DOHH2 (cell line): Measurements from ENCODE around the gene STN1.

Experiments
- H3F3A ChIP-seq: fragments of 200-600 bp; sonication (generic), shearing (Covaris generic); 2 replicates; pipeline ENCODE4 v1.6.0; 2016; ENCODE audit warnings: antibody characterized with exemption, mild to moderate bottlenecking; ENCODE audit not compliant: control insufficient read depth, insufficient read depth
- H3K27ac ChIP-seq: fragments of 200-600 bp; sonication (generic); 2 replicates; pipeline ENCODE4 v1.5.1; 2014; ENCODE audit warnings: low read depth, mild to moderate bottlenecking, low read length, moderate library complexity
- H3K27me3 ChIP-seq: fragments of 200-600 bp; sonication (generic); 2 replicates; pipeline ENCODE4 v1.6.1; 2014; ENCODE audit warnings: mild to moderate bottlenecking, low read length, mixed read lengths; ENCODE audit not compliant: control insufficient read depth
- H3K36me3 ChIP-seq: fragments of 200-600 bp; sonication (generic); 2 replicates; pipeline ENCODE4 v1.6.1; 2014; ENCODE audit warnings: mild to moderate bottlenecking, low read length, moderate library complexity, mixed read lengths; ENCODE audit not compliant: control insufficient read depth
- H3K4me1 ChIP-seq: fragments of 200-600 bp; sonication (generic); 2 replicates; pipeline ENCODE4 v1.6.1; 2014; ENCODE audit warnings: mild to moderate bottlenecking, low read length, mixed read lengths; ENCODE audit not compliant: control insufficient read depth
- H3K4me2 ChIP-seq: fragments of 200-600 bp; sonication (generic); 2 replicates; pipeline ENCODE4 v1.6.0; 2014; ENCODE audit warnings: mild to moderate bottlenecking, low read length, moderate library complexity
- H3K4me3 ChIP-seq: fragments of 200-600 bp; sonication (generic); 2 replicates; pipeline ENCODE4 v1.5.1; 2014; ENCODE audit warnings: mild to moderate bottlenecking, low read length, mixed read lengths
- H3K79me2 ChIP-seq: fragments of 200-600 bp; sonication (generic); 2 replicates; pipeline ENCODE4 v1.6.1; 2014; ENCODE audit warnings: mild to moderate bottlenecking, low read length, mixed read lengths; ENCODE audit not compliant: control insufficient read depth
- H3K9me2 ChIP-seq: fragments of 200-600 bp; sonication (generic); replicated peaks from 2 replicates; pipeline ENCODE4 v1.6.1; 2014; ENCODE audit warnings: mild to moderate bottlenecking, low read length, mixed read lengths; ENCODE audit not compliant: control insufficient read depth
- H3K9me3 ChIP-seq: fragments of 200-600 bp; sonication (generic); 2 replicates; pipeline ENCODE4 v1.6.1; 2014; ENCODE audit warnings: antibody characterized with exemption, low read length, mixed read lengths; ENCODE audit not compliant: control insufficient read depth, insufficient read depth
- H4K20me1 ChIP-seq: fragments of 200-600 bp; sonication (generic); 2 replicates; pipeline ENCODE4 v1.6.0; 2014; ENCODE audit warnings: low read depth, mild to moderate bottlenecking, antibody characterized with exemption, low read length, moderate library complexity; ENCODE audit not compliant: control insufficient read depth, insufficient read depth
- CTCF ChIP-seq: fragments of 200-600 bp; sonication (generic); IDR thresholded peaks from one replicate; pipeline ENCODE4 v1.5.1; 2014; ENCODE audit warnings: antibody characterized with exemption, mild to moderate bottlenecking, low read depth, low read length; ENCODE audit not compliant: poor library complexity, severe bottlenecking
- EZH2phosphoT487 ChIP-seq: fragments of 200-600 bp; sonication (generic); IDR thresholded peaks from 2 replicates; pipeline ENCODE4 v1.6.1; 2017; ENCODE audit warnings: borderline replicate concordance, mild to moderate bottlenecking, antibody characterized with exemption, low read length, moderate library complexity, mixed read lengths

The STN1 gene

DNA sequence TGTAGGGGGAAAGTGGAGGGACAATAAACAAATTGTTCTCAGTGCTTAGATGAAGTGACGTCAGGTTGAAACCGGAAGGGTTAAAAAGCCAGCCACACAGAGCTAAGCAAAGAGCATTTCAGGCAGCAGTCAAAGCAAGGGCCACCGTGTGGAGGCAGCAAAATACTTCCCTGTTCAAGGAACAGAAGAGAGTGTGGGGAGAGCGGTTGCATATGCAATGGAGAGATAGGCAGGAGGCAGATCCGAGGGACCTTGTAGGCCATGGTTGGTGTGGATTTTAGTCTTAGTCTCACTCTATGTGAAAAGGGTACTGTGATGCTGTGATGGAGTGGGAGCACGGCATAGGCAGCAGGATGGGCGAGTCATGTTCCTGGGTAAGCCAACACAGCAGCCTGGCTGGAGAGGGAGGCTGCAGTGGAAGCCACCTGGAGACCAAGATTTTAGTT, 3.8 kb upstream of the STN1 start:
- Histone ChIP-seq H3K9me3 (no peaks in the 10 kb centered on the region), H3K4me2 (no peak overlapping the region), H3K4me3 (no peak overlapping the region), H3K27ac (no peak overlapping the region), H3K79me2 (peaks cover 6% of the 10 kb centered on the region), H3K36me3 (no peaks in the 10 kb centered on the region), H4K20me1 (no peaks in the 10 kb centered on the region), H3K4me1 (peaks cover 28% of the 10 kb centered on the region), H3F3A (0 out of 2 replicates have a peak, but pooled peaks cover 2% of the 10 kb centered on the region), H3K27me3 (no peaks in the 10 kb centered on the region; the same call in 1 of the 2 replicates), H3K9me2 (no peaks in the 10 kb centered on the region)
- no peak for TF ChIP-seq EZH2phosphoT487
- TF ChIP-seq CTCF, result no peak

GRCh38 chr10:103921248-103921647, 3.3 kb upstream of the STN1 start:
- Histone ChIP-seq H3F3A (0 out of 2 replicates have a peak, but pooled peaks cover 2% of the 10 kb centered on the region), H3K9me3 (no peaks in the 10 kb centered on the region), H4K20me1 (no peaks in the 10 kb centered on the region), H3K79me2 (peaks cover 6% of the 10 kb centered on the region), H3K27me3 (no peaks in the 10 kb centered on the region; the same call in 1 of the 2 replicates), H3K9me2 (no peaks in the 10 kb centered on the region), H3K27ac (no peak overlapping the region), H3K4me1 (peaks cover 33% of the 10 kb centered on the region), H3K36me3 (no peaks in the 10 kb centered on the region), H3K4me2 (no peak overlapping the region), H3K4me3 (no peak overlapping the region)
- TF ChIP-seq CTCF, result no peak
- no peak for TF ChIP-seq EZH2phosphoT487

DNA sequence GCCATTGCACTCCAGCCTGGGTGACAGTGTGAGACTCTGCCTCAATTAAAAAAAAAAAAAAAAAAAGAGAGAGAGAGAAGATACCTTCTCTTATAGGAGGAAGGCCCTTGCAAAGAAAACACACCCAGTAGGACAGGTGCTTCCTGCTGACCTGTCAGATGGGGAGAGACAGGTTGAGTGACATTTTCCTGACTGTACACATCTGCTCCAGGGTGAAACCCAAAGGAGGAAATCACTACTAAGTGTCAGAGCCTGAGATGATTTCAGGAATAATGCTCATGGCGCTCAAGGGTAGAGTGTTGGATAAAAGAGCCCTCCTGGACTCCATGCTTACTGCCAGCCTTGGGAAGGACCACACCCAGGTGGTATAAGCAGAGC, 1.7 kb upstream of the STN1 start:
- H3K36me3 ChIP-seq, result peaks cover 6% of the 10 kb centered on the region
- TF ChIP-seq EZH2phosphoT487 (no peak), CTCF (no peak)
- H4K20me1 ChIP-seq, result no peaks in the 10 kb centered on the region
- no peak overlapping the region for H3K4me2 ChIP-seq
- no peaks in the 10 kb centered on the region for H3K27me3 ChIP-seq
- peaks cover 40% of the 10 kb centered on the region for H3K4me1 ChIP-seq
- H3K4me3 ChIP-seq, result no peak overlapping the region
- H3K9me3 ChIP-seq, result peaks cover 5% of the 10 kb centered on the region; the same call in 1 of the 2 replicates
- no peaks in the 10 kb centered on the region for H3K9me2 ChIP-seq
- H3F3A ChIP-seq, result 0 out of 2 replicates have a peak, but pooled peaks cover 2% of the 10 kb centered on the region
- no peak overlapping the region for H3K27ac ChIP-seq
- H3K79me2 ChIP-seq, result peaks cover 6% of the 10 kb centered on the region
